Astrocyte of the cerebellum (primary cell): Measurements from ENCODE around the gene MEX3C.

Source experiments
- DNase-seq: peaks from one replicate; pipeline ENCODE4 v3.0.0-alpha.2; 2011; ENCODE audit warnings: low read depth
- H3K4me3 ChIP-seq: 2 replicates; pipeline ENCODE4 v1.5.1; 2011; ENCODE audit warnings: mild to moderate bottlenecking, low read depth, low read length, moderate library complexity
- in situ Hi-C: cut with HindIII; loops from 2 replicates; pipeline ENCODE4 v1.10.0; 2017; ENCODE audit warnings: low sequenced_read_pairs
- TF ChIP-seq, protein P1 (sequence below): IDR thresholded peaks from 2 replicates; pipeline ENCODE4 v1.5.1; 2012; ENCODE audit warnings: low read length, low read depth, moderate library complexity, mild to moderate bottlenecking; ENCODE audit errors: missing control alignments

The MEX3C gene

DNA sequence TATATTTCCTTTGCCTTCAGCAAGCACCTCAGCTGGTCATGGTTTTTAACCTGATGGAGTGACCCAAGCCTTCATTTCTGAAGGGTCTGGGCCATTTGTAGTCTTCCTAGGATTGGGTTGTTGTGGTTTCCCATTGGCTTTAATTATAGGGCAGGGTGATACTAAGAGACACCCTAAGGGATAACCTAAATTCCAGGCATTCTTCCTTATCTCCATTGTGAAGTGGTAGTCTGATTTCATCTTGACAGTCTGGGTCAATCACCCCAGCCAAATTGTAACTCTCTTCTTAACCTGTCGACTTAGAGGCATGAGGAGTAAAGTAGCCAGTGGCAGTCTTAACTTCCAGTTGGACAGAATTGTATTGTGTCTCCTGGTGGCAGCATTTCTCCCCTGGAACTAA is 30.2 kb upstream of the MEX3C start:
- no peak overlapping the region for H3K4me3 ChIP-seq
- in situ Hi-C loops: no loop called here
- no peak for DNase-seq
- TF ChIP-seq, protein P1, sequence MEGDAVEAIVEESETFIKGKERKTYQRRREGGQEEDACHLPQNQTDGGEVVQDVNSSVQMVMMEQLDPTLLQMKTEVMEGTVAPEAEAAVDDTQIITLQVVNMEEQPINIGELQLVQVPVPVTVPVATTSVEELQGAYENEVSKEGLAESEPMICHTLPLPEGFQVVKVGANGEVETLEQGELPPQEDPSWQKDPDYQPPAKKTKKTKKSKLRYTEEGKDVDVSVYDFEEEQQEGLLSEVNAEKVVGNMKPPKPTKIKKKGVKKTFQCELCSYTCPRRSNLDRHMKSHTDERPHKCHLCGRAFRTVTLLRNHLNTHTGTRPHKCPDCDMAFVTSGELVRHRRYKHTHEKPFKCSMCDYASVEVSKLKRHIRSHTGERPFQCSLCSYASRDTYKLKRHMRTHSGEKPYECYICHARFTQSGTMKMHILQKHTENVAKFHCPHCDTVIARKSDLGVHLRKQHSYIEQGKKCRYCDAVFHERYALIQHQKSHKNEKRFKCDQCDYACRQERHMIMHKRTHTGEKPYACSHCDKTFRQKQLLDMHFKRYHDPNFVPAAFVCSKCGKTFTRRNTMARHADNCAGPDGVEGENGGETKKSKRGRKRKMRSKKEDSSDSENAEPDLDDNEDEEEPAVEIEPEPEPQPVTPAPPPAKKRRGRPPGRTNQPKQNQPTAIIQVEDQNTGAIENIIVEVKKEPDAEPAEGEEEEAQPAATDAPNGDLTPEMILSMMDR: no peak

DNA sequence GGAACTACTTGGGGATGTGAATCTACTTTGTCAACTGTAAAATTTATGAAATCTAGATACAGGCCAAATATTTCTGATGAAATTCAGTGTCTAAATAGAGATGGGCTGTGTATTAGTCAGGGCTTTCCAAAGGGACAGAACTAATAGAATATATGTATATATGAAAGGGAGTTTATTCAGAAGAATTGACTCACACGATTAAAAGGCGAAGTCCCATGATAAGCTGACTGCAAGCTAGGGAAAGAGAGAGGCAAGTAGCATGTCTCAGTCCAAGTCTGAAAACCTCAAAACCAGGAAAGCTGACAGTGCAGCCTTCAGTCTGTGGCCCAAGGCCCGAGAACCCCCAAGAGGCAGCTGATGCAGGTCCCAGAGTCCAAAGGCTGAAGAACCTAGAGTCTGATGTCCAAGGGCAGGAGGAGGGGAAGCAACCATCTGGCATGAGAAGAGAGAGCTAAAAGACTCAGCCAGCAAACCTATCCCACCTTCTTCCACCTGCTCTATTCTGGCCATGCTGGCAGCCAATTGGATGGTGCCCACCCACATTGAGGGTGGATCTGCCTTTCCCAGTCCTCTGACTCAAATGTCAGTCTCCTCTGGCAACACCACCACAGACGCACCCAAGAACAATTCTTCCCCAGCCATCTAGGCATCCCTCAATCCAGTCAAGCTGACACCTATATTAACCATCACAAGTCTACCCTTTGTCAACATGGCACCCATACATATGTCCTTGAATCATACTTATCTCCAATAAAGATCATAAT is 29.3 kb upstream of the MEX3C start:
- in situ Hi-C loops: no loop called here
- TF ChIP-seq, protein P1: no peak
- no peak for DNase-seq
- H3K4me3 ChIP-seq: no peak overlapping the region

DNA sequence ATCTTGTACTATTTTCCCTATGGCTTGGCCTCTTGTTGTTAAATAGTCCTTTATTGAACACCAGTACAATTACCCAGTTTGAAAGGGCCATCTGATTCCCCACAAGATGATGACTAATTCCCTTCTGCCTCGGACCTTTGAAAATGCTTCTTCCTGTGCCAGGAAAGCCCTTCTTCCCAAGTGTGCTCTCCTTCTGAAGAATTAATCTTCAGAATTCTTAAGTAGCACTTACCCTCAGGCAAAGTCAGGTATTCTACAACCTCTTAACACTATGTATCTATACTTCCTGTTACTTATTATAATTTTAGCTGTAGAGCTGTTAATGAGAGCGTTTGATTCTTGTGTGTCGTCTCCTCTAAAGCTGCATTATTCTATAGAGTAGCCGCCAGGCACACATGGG is 28.6 kb upstream of the MEX3C start:
- no peak for DNase-seq
- H3K4me3 ChIP-seq: no peak overlapping the region
- in situ Hi-C loops: no loop called here
- TF ChIP-seq, protein P1: no peak

DNA sequence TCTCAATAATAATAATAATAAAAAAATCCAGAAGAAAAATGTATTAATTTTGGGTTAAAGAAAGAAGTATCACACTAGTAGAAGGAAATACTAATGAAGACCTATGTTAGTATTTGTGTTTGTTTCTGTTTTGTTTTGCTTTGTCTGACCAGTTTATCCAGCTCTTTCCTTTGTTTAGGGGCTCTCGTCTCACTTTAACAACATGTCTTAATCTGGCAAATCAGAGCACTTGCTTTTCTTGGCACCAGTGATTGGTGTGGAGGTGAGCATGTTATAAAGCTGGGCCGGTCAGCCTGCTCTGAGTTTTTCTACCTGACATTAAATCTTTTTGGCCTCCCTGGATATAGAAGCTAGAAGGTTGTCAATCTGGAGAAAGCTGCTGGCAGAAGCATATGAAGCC is 15.1 kb upstream of the MEX3C start:
- in situ Hi-C loops: no loop called here
- H3K4me3 ChIP-seq: no peak overlapping the region
- TF ChIP-seq, protein P1: no peak
- no peak for DNase-seq

DNA sequence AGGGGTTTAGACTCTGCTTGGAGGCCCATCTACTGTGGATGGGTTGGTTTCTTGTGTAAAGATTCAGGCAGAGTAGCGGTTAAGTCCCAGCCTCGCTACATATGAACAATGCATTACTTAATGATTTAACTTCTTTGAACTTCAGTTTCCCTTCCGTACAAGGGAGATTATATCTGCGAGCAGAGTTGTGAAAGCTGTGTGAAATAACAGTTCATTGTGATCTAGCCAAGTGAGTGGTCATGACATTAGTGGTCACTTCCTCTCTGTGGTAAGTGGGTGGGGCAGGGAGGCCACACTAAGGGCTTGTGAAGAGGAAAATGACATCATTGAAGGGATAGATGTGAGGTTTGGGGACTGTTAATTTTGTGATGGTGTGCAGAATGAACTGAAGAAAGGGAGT is 14.1 kb upstream of the MEX3C start:
- TF ChIP-seq, protein P1: no peak
- no peak overlapping the region for H3K4me3 ChIP-seq
- in situ Hi-C loops: no loop called here
- peak; percentile 54 for DNase-seq

DNA sequence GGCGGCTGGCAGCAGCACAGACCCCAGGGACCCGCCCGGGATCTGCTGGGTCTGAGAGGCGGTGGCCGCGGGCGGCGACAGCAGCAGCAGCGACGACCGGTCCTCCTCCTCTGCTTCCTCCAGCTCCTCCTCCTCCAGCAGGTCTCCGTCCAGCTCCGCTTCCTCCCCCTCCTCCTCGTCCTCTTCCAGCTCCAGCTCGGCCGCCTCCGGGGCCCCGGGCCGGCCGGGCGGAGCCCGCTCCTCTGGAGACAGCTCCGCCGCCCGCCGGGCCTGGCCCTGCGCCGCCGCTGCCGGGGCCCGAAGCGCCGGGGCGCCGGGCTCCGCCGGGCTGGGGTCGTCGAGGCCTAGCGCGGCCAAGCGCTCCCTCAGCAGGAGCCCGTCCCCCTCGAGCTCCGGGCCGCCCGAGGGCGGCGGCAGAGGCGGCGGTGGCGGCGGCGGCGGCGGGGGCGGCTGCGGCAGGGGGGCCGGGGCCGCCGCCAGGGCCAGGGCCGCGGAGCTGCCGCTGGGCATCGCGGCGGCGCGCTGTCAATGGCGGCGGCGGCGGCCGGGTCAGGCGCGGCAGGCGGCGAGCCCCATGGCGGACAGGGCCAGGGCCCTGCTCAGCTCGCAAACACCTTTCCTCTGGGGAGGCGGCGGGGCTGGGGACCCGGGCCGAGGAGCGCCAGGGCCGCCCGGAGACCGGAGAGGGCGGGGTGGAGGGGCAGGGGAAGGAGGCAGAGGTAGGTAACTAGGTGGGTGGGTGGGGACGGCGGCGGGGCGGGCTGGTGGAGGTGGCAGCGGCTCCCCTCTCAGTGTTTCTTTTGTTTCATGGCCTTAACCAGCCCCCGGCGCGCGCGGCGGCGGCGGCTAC is 445 bp downstream of the MEX3C start:
- H3K4me3 ChIP-seq: peak overlapping the region; percentile 95
- in situ Hi-C loops: no loop called here
- TF ChIP-seq, protein P1: no peak
- DNase-seq: no peak
